Measurements from ENCODE around the gene TRAPPC12. TPM values are rescaled to one million over a fixed set of nuclear protein-coding genes. Genes with fewer than 3 reads are reported as not detected.

TRAPPC12 gene
- polyA plus RNA-seq, 1 donor from 2014 or later, result 76.2 TPM

DNA sequence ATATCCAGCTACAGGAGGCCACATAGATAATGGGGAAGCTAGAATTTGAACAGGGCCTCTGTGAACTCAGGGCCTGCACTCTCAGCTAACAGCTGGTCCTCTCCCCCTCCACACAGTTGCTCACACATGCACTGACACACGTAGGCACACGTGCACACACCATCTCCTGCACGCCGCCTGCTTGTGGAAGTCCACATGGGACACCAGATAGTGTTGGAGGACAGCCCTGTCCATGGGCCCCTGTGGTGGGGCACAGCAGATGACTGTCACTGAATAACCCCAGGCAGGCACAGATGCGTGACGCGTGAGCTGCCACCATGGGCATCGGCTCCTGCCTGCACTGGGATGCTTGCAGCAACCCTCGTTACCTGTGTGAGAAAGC is 87.0 kb downstream of the TRAPPC12 start:
- H4K20me1 ChIP-seq (ENCODE audit: insufficient read depth), result no peaks in the 10 kb centered on the region
- no peak overlapping the region for H3K9ac ChIP-seq (ENCODE audit: low read length)
- H3K27me3 ChIP-seq (ENCODE audit: insufficient read depth, low read depth, low read length), result no peaks in the 10 kb centered on the region
- TF ChIP-seq SMC3 (conservative IDR thresholded peaks at IDR 0.05; ENCODE audit: poor library complexity) (no peak), RAD21 (conservative IDR thresholded peaks at IDR 0.05) (no peak)
- no peaks in the 10 kb centered on the region for H3K79me2 ChIP-seq (replicated peaks; ENCODE audit: insufficient read depth, low read length)
- H3K36me3 ChIP-seq (ENCODE audit: insufficient read depth, low read length), result no peaks in the 10 kb centered on the region
- H2AFZ ChIP-seq (ENCODE audit: low read depth, low read length), result no peak overlapping the region
- no peak overlapping the region for H3K27ac ChIP-seq (ENCODE audit: low read length)
- no peaks in the 10 kb centered on the region for H3F3A ChIP-seq (ENCODE audit: insufficient read depth, low read length, poor library complexity, severe bottlenecking)
- no peaks in the 10 kb centered on the region for H3K9me3 ChIP-seq (ENCODE audit: low read length)
- H3K4me2 ChIP-seq (ENCODE audit: low read length), result no peak overlapping the region
- no peaks in the 10 kb centered on the region for H3K9me2 ChIP-seq (ENCODE audit: insufficient read depth, low read length)
- no peak overlapping the region for H3K4me3 ChIP-seq (ENCODE audit: low read length)

DNA sequence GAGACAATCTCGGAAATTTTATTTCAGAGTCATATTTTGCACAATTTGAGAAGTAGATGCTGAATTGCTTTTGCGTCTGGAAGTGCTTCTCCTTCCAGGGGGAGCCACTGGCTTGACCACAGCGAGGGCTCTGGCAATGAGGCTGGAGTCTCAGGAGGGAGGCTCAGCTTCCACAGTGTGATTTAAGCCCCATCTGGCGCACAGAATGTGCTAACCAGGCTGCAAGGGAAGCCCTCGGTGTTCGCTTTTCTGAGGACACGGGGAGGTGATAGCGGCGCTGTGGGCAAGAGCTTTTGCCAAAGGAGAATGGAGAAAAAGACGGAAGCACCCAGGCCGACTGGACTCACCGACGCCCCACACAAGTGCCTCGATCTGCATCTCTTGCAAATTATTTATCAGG is 87.5 kb downstream of the TRAPPC12 start:
- TF ChIP-seq, protein P1, sequence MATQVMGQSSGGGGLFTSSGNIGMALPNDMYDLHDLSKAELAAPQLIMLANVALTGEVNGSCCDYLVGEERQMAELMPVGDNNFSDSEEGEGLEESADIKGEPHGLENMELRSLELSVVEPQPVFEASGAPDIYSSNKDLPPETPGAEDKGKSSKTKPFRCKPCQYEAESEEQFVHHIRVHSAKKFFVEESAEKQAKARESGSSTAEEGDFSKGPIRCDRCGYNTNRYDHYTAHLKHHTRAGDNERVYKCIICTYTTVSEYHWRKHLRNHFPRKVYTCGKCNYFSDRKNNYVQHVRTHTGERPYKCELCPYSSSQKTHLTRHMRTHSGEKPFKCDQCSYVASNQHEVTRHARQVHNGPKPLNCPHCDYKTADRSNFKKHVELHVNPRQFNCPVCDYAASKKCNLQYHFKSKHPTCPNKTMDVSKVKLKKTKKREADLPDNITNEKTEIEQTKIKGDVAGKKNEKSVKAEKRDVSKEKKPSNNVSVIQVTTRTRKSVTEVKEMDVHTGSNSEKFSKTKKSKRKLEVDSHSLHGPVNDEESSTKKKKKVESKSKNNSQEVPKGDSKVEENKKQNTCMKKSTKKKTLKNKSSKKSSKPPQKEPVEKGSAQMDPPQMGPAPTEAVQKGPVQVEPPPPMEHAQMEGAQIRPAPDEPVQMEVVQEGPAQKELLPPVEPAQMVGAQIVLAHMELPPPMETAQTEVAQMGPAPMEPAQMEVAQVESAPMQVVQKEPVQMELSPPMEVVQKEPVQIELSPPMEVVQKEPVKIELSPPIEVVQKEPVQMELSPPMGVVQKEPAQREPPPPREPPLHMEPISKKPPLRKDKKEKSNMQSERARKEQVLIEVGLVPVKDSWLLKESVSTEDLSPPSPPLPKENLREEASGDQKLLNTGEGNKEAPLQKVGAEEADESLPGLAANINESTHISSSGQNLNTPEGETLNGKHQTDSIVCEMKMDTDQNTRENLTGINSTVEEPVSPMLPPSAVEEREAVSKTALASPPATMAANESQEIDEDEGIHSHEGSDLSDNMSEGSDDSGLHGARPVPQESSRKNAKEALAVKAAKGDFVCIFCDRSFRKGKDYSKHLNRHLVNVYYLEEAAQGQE (IDR thresholded peaks at IDR 0.05; ENCODE audit: borderline replicate concordance), result no peak
- TF ChIP-seq POLR2AphosphoS5 (IDR thresholded peaks at IDR 0.05) (no peak), RAD21 (conservative IDR thresholded peaks at IDR 0.05) (no peak), SMC3 (conservative IDR thresholded peaks at IDR 0.05; ENCODE audit: poor library complexity) (no peak), TAF1 (IDR thresholded peaks at IDR 0.05; ENCODE audit: low read depth) (no peak), EZH2 (IDR thresholded peaks at IDR 0.05; ENCODE audit: borderline replicate concordance, insufficient read depth, low read length, poor library complexity, severe bottlenecking) (no peak), MXI1 (conservative IDR thresholded peaks at IDR 0.05; ENCODE audit: poor library complexity, severe bottlenecking) (no peak), EP300 (conservative IDR thresholded peaks at IDR 0.05; ENCODE audit: poor library complexity, severe bottlenecking) (no peak)
- TF ChIP-seq, protein P2, sequence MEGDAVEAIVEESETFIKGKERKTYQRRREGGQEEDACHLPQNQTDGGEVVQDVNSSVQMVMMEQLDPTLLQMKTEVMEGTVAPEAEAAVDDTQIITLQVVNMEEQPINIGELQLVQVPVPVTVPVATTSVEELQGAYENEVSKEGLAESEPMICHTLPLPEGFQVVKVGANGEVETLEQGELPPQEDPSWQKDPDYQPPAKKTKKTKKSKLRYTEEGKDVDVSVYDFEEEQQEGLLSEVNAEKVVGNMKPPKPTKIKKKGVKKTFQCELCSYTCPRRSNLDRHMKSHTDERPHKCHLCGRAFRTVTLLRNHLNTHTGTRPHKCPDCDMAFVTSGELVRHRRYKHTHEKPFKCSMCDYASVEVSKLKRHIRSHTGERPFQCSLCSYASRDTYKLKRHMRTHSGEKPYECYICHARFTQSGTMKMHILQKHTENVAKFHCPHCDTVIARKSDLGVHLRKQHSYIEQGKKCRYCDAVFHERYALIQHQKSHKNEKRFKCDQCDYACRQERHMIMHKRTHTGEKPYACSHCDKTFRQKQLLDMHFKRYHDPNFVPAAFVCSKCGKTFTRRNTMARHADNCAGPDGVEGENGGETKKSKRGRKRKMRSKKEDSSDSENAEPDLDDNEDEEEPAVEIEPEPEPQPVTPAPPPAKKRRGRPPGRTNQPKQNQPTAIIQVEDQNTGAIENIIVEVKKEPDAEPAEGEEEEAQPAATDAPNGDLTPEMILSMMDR (IDR thresholded peaks at IDR 0.05; ENCODE audit: poor library complexity, severe bottlenecking), result no peak
- Histone ChIP-seq H3K36me3 (ENCODE audit: insufficient read depth, low read length) (no peaks in the 10 kb centered on the region), H3K9ac (ENCODE audit: low read length) (no peak overlapping the region), H4K20me1 (ENCODE audit: insufficient read depth) (no peaks in the 10 kb centered on the region), H2AFZ (ENCODE audit: low read depth, low read length) (no peak overlapping the region), H3K27me3 (ENCODE audit: insufficient read depth, low read depth, low read length) (no peaks in the 10 kb centered on the region), H3K4me3 (ENCODE audit: low read length) (no peak overlapping the region), H3K4me2 (ENCODE audit: low read length) (no peak overlapping the region), H3K9me2 (ENCODE audit: insufficient read depth, low read length) (no peaks in the 10 kb centered on the region), H3K9me3 (ENCODE audit: low read length) (no peaks in the 10 kb centered on the region), H3K27ac (ENCODE audit: low read length) (no peak overlapping the region), H3F3A (ENCODE audit: insufficient read depth, low read length, poor library complexity, severe bottlenecking) (no peaks in the 10 kb centered on the region), H3K79me2 (replicated peaks; ENCODE audit: insufficient read depth, low read length) (no peaks in the 10 kb centered on the region)

DNA sequence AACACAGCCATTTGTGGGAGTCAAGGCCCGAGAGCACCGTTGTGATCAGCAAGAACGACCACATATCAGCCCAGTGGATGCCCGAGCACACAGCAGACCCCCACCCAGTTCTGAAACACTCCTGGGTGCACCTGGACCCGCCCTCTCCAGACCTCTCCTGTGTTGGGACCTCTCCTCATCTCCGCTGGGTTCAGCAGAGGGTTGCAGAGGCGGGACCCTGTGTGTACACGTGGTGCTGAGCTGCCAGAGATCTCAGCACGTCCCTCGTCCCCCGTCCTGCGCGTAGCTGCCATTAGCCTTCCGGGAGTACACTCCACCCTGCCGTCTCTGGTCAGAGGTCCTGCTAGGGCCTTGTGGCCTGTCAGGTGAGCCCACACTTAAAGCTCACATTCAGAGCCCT is 88.2 kb downstream of the TRAPPC12 start:
- no peak overlapping the region for H2AFZ ChIP-seq (ENCODE audit: low read depth, low read length)
- H3K27me3 ChIP-seq (ENCODE audit: insufficient read depth, low read depth, low read length), result no peaks in the 10 kb centered on the region
- no peaks in the 10 kb centered on the region for H3K79me2 ChIP-seq (replicated peaks; ENCODE audit: insufficient read depth, low read length)
- no peak overlapping the region for H3K4me2 ChIP-seq (ENCODE audit: low read length)
- no peaks in the 10 kb centered on the region for H3K9me2 ChIP-seq (ENCODE audit: insufficient read depth, low read length)
- no peak overlapping the region for H3K4me3 ChIP-seq (ENCODE audit: low read length)
- TF ChIP-seq RAD21 (conservative IDR thresholded peaks at IDR 0.05), result no peak
- TF ChIP-seq, protein P1 (IDR thresholded peaks at IDR 0.05; ENCODE audit: borderline replicate concordance), result no peak
- TF ChIP-seq POLR2AphosphoS5 (IDR thresholded peaks at IDR 0.05), result no peak
- TF ChIP-seq, protein P2 (IDR thresholded peaks at IDR 0.05; ENCODE audit: poor library complexity, severe bottlenecking), result no peak
- TF ChIP-seq EP300 (conservative IDR thresholded peaks at IDR 0.05; ENCODE audit: poor library complexity, severe bottlenecking), result no peak
- TF ChIP-seq EZH2 (IDR thresholded peaks at IDR 0.05; ENCODE audit: borderline replicate concordance, insufficient read depth, low read length, poor library complexity, severe bottlenecking), result no peak
- no peak for TF ChIP-seq MXI1 (conservative IDR thresholded peaks at IDR 0.05; ENCODE audit: poor library complexity, severe bottlenecking)
- no peak for TF ChIP-seq SMC3 (conservative IDR thresholded peaks at IDR 0.05; ENCODE audit: poor library complexity)
- no peak for TF ChIP-seq TAF1 (IDR thresholded peaks at IDR 0.05; ENCODE audit: low read depth)
- no peak overlapping the region for H3K27ac ChIP-seq (ENCODE audit: low read length)
- H3K36me3 ChIP-seq (ENCODE audit: insufficient read depth, low read length), result no peaks in the 10 kb centered on the region
- no peaks in the 10 kb centered on the region for H3F3A ChIP-seq (ENCODE audit: insufficient read depth, low read length, poor library complexity, severe bottlenecking)
- no peaks in the 10 kb centered on the region for H4K20me1 ChIP-seq (ENCODE audit: insufficient read depth)
- no peaks in the 10 kb centered on the region for H3K9me3 ChIP-seq (ENCODE audit: low read length)
- no peak overlapping the region for H3K9ac ChIP-seq (ENCODE audit: low read length)
